Thyroid gland (tissue), 4 donors: ENCODE data around the gene CBLIF. TPM values are rescaled to one million over a fixed set of nuclear protein-coding genes. Genes with fewer than 3 reads are reported as not detected.
A peak's percentile ranks its signal among the peaks of the same experiment; 100 is the strongest.
"Not testable (repeated sequence)": the region's sequence is repeated elsewhere in the genome, so short reads cannot be mapped to it uniquely, and the experiment has no call there.

ENCODE experiments used
- DNase-seq, 2 donors: peaks; one replicate each; pipeline ENCODE4 v3.0.0-alpha.2; 2019
- H3K27ac ChIP-seq, 3 donors: fragments of 200-600 bp; sonication (generic); 1 replicate in 2 of 3; 2 replicates in 1 of 3; pipeline ENCODE4 v1.5.1; 2016 to 2019; ENCODE audit warnings: mild to moderate bottlenecking in 1 of 3, moderate library complexity in 1 of 3
- H3K27me3 ChIP-seq: fragments of 200-600 bp; sonication (generic); one replicate; pipeline ENCODE4 v1.5.1; 2019
- H3K36me3 ChIP-seq, 2 donors: fragments of 200-600 bp; sonication (generic); one replicate each; pipeline ENCODE4 v1.5.1; 2016 to 2019
- H3K4me1 ChIP-seq, 2 donors: fragments of 200-600 bp; sonication (generic); one replicate each; pipeline ENCODE4 v1.5.1; 2017 to 2019
- H3K4me3 ChIP-seq, 3 donors: fragments of 200-600 bp; sonication (generic); replicated peaks in 1 of 3; 1 replicate in 2 of 3; 2 replicates in 1 of 3; pipeline ENCODE4 v1.5.1; 2016; ENCODE audit warnings: mild to moderate bottlenecking in 1 of 3
- H3K9me3 ChIP-seq: fragments of 200-600 bp; sonication (generic); one replicate; pipeline ENCODE4 v1.5.1; 2017
- POLR2A ChIP-seq, 2 donors: fragments of 450-650 bp; IDR thresholded peaks; one replicate each; pipeline ENCODE4 v1.6.1; 2017; ENCODE audit warnings: antibody characterized with exemption in 2 of 2, mild to moderate bottlenecking in 2 of 2, moderate library complexity in 1 of 2
- WGBS, 2 donors: methylation state at CpG; one replicate each; pipeline ENCODE4 v1.1.5; 2017; 5-methylcytosine and 5-hydroxymethylcytosine counted together
- intact Hi-C: fragments of 100-400 bp; cut with DNase I; formaldehyde crosslinking; loops from one replicate; pipeline ENCODE4 v1.15.1; 2023
- total RNA-seq, 4 donors: library from RNA; depleted of rRNA; stranded (reverse); fragments of >200 nt; gene quantifications; one replicate each; pipeline ENCODE4 v1.2.3, GENCODE V29; 2016
- TF ChIP-seq, protein P1 (sequence below), 6 experiments: fragments of 200-600 bp in 3 of 6; fragments of 450-650 bp in 3 of 6; sonication (generic) in 3 of 6; IDR thresholded peaks; one replicate each; pipeline ENCODE4 v1.5.1; 2016 to 2019; ENCODE audit warnings: antibody characterized with exemption in 6 of 6, mild to moderate bottlenecking in 2 of 6, inconsistent platforms in 1 of 6, moderate library complexity in 1 of 6

CBLIF gene
- total RNA-seq, 4 donors from 2014 or later: not detected

DNA sequence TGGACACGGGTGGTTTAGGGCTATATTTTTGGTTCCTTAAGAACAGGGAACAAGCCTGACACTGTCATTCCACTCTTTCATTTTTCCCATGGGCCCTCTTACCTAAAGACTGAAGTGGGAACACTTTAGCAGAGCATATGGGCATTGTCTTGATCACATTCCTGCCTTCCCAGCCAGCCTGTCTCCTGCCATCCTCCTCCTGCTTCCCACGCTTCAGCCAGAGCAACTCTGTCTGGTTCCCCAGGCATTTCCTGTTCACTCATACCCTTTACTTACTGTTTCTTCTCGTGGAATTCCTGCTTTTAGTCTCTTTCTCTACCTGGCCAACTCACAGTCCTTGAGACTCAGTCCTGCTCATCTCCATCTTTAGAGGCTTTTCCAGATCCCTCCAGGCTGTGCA lies 57.5 kb downstream of the CBLIF start:
- TF ChIP-seq, protein P1, sequence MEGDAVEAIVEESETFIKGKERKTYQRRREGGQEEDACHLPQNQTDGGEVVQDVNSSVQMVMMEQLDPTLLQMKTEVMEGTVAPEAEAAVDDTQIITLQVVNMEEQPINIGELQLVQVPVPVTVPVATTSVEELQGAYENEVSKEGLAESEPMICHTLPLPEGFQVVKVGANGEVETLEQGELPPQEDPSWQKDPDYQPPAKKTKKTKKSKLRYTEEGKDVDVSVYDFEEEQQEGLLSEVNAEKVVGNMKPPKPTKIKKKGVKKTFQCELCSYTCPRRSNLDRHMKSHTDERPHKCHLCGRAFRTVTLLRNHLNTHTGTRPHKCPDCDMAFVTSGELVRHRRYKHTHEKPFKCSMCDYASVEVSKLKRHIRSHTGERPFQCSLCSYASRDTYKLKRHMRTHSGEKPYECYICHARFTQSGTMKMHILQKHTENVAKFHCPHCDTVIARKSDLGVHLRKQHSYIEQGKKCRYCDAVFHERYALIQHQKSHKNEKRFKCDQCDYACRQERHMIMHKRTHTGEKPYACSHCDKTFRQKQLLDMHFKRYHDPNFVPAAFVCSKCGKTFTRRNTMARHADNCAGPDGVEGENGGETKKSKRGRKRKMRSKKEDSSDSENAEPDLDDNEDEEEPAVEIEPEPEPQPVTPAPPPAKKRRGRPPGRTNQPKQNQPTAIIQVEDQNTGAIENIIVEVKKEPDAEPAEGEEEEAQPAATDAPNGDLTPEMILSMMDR (IDR thresholded peaks at IDR 0.05): no peak
- TF ChIP-seq POLR2A (IDR thresholded peaks at IDR 0.05): no peak
- no peak overlapping the region for H3K27ac ChIP-seq
- peaks cover 0 to 13% of the 10 kb centered on the region in 2 donors for H3K4me1 ChIP-seq
- WGBS, 2 donors: 64 to 68% methylated on average over 3 of the region's 3 CpGs
- H3K4me3 ChIP-seq: no peak overlapping the region
- H3K27me3 ChIP-seq: no peaks in the 10 kb centered on the region
- intact Hi-C loops: no loop called here
- DNase-seq: no peak
- peaks cover 20 to 26% of the 10 kb centered on the region in 2 donors for H3K36me3 ChIP-seq
- H3K9me3 ChIP-seq: no peaks in the 10 kb centered on the region

- Histone ChIP-seq H3K4me1 (peaks cover 0 to 13% of the 10 kb centered on the region in 2 donors), H3K27me3 (no peaks in the 10 kb centered on the region), H3K27ac (peak overlapping the region in 1 of 3 donors; percentile 1), H3K36me3 (peaks cover 16 to 21% of the 10 kb centered on the region in 2 donors), H3K9me3 (no peaks in the 10 kb centered on the region), H3K4me3 (no peak overlapping the region)
- DNase-seq: no peak
- TF ChIP-seq, protein P1 (IDR thresholded peaks at IDR 0.05): no peak
- TF ChIP-seq POLR2A (IDR thresholded peaks at IDR 0.05): no peak
- intact Hi-C loops: no loop called here
- WGBS, 2 donors: 78 to 88% methylated on average over 4 of the region's 4 CpGs
Measured at GRCh38 chr11:59787255-59787588, 58.1 kb downstream of the CBLIF start.

DNA sequence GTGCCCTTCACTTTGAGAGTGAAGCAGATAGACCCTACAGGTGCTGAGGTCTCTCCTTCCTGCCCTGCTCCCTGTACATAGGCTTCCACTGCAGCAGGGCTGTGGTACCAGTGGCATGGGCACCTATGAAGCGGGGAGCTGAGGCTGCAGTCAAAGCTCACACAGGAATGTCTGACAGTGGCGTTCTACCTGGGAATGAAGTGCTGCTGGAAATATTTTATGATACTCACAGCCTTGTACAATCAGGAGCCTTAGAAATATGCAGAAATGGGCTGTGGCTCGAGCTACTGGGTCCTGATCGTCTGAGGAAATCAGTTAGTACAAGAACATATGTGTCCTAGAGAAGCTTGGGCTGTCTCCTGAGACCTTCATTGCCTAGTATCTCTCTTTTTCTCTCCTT lies 59.5 kb downstream of the CBLIF start:
- Histone ChIP-seq H3K27me3 (no peaks in the 10 kb centered on the region), H3K9me3 (no peaks in the 10 kb centered on the region), H3K27ac (no peak overlapping the region), H3K4me1 (peaks cover 0 to 13% of the 10 kb centered on the region in 2 donors), H3K36me3 (peaks cover 13% of the 10 kb centered on the region in 2 donors), H3K4me3 (no peak overlapping the region)
- intact Hi-C loops: no loop called here
- DNase-seq: no peak
- WGBS, 2 donors: 93 to 100% methylated on average over 3 to 4 of the region's 4 CpGs
- TF ChIP-seq, protein P1 (IDR thresholded peaks at IDR 0.05): no peak
- TF ChIP-seq POLR2A (IDR thresholded peaks at IDR 0.05): no peak

DNA sequence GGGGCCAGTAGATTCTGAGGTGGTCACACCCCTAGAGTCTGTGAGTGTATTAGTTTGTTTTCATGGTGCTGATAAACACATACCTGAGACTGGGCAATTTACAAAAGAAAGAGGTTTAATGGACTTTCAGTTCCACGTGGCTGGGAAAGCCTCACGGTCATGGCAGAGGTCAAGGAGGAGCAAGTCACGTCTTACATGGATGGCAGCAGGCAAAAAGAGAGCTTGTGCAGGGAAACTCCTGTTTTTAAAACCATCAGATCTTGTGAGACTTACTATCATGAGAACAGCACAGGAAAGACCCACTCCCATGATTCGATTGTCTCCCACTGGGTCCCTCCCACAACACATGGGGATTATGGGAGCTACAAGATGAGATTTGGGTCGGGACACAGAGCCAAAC lies 60.9 kb downstream of the CBLIF start:
- WGBS, 2 donors: 80 to 90% methylated on average over 5 of the region's 5 CpGs
- H3K27ac ChIP-seq, H3K9me3 ChIP-seq, H3K27me3 ChIP-seq, DNase-seq, intact Hi-C loops, H3K4me3 ChIP-seq, H3K36me3 ChIP-seq: not testable (repeated sequence)
- peaks cover 0 to 13% of the 10 kb centered on the region in 2 donors for H3K4me1 ChIP-seq

- Histone ChIP-seq H3K36me3 (peaks cover 0 to 3% of the 10 kb centered on the region in 2 donors), H3K27me3 (no peaks in the 10 kb centered on the region), H3K9me3 (no peaks in the 10 kb centered on the region), H3K4me3 (no peak overlapping the region), H3K27ac (no peak overlapping the region), H3K4me1 (peaks cover 0 to 13% of the 10 kb centered on the region in 2 donors)
- intact Hi-C loops: no loop called here
- WGBS, 2 donors: 86 to 90% methylated on average over 4 of the region's 4 CpGs
- DNase-seq: no peak
- TF ChIP-seq POLR2A (IDR thresholded peaks at IDR 0.05): no peak
Measured at GRCh38 chr11:59783632-59784090, 61.6 kb downstream of the CBLIF start.

DNA sequence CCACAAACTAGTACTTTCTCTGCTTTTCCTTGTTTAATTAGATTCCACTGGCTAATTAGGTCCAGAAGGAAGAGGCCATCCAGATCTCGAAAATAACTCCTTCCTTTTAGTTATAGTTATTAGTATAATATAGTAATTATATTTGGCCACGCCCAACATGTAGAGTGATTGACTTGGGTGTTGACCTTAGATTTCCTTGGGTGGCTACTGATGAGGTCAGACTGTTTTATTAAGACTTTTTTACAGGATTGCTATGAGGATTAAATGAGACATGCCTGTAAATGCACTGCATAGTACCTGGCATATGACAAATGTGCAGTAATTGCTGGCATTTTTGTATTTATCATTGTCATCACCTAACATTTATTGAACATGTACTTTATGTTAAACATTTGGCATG lies 63.2 kb downstream of the CBLIF start:
- DNase-seq: no peak
- Histone ChIP-seq H3K27me3 (no peaks in the 10 kb centered on the region), H3K4me1 (peaks cover 0 to 9% of the 10 kb centered on the region in 2 donors), H3K36me3 (no peaks in the 10 kb centered on the region), H3K4me3 (no peak overlapping the region), H3K27ac (no peak overlapping the region), H3K9me3 (no peaks in the 10 kb centered on the region)
- WGBS, 2 donors: 93 to 94% methylated on average over 2 of the region's 2 CpGs
- no peak for TF ChIP-seq POLR2A (IDR thresholded peaks at IDR 0.05)
- TF ChIP-seq, protein P1 (IDR thresholded peaks at IDR 0.05): no peak
- intact Hi-C loops: no loop called here
